Parathyroid adenoma (tissue), 2 donors: ENCODE results near the gene DNAH8.

Source experiments
- H2AFZ ChIP-seq: fragments of 300-600 bp; sonication (generic); one replicate; pipeline ENCODE4 v1.7.0; 2017; ENCODE audit warnings: antibody characterized with exemption, mild to moderate bottlenecking
- H3K27ac ChIP-seq: fragments of 300-600 bp; sonication (generic); one replicate; pipeline ENCODE4 v1.7.0; 2017
- H3K27me3 ChIP-seq: fragments of 300-600 bp; sonication (generic); one replicate; pipeline ENCODE4 v1.7.0; 2017; ENCODE audit warnings: low read length; ENCODE audit not compliant: control insufficient read depth, insufficient read depth
- H3K36me3 ChIP-seq: fragments of 300-600 bp; sonication (generic); one replicate; pipeline ENCODE4 v1.7.0; 2017; ENCODE audit warnings: low read length; ENCODE audit not compliant: control insufficient read depth, insufficient read depth
- H3K4me1 ChIP-seq: fragments of 300-600 bp; sonication (generic); one replicate; pipeline ENCODE4 v1.7.0; 2017; ENCODE audit warnings: control low read depth
- H3K4me2 ChIP-seq: fragments of 300-600 bp; sonication (generic); one replicate; pipeline ENCODE4 v1.7.0; 2017; ENCODE audit warnings: low read length
- H3K4me3 ChIP-seq: fragments of 300-600 bp; sonication (generic); one replicate; pipeline ENCODE4 v1.7.0; 2017; ENCODE audit warnings: low read depth, low read length
- H3K79me2 ChIP-seq: fragments of 300-600 bp; sonication (generic); one replicate; pipeline ENCODE4 v1.7.0; 2017; ENCODE audit warnings: control low read depth
- H3K9ac ChIP-seq: fragments of 300-600 bp; sonication (generic); one replicate; pipeline ENCODE4 v1.7.0; 2017; ENCODE audit warnings: mild to moderate bottlenecking
- H3K9me3 ChIP-seq: fragments of 300-600 bp; sonication (generic); one replicate; pipeline ENCODE4 v1.7.0; 2017; ENCODE audit warnings: low read length; ENCODE audit not compliant: control insufficient read depth
- CTCF ChIP-seq: fragments of 300-600 bp; sonication (generic); IDR thresholded peaks from one replicate; pipeline ENCODE4 v1.7.0; 2017; ENCODE audit warnings: antibody characterized with exemption, mild to moderate bottlenecking
- donor health status: primary hyperparathyroidism.

DNAH8 gene

DNA sequence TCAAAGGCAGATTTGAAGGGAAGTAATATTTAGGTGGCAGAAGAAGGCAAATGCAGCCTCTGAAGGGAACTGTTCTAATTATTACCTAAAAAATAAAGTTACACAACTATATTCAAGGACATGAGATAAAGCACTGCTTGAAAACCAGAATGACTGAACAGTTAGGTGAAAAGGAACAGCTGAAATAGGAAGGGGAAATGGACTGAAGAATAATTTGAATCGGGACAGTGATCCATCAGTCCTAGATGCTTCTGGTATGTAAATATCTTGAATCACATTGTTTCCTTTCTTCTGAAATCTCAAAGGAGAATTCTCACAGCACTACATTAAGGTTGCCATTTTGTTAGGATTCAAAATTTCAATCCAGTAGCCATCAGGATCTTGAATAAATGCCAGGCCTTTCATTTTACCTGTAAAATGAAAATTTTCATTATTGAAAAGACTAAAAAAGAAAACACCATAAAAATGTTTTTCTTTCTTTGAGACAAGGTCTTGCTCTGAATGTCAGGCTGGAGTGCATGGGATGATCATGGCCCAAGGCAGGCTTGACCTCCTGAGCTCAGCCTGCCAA, 38.1 kb upstream of the DNAH8 start:
- TF ChIP-seq CTCF = no peak
- Histone ChIP-seq H3K27ac (no peak overlapping the region), H3K4me3 (no peak overlapping the region), H2AFZ (no peak overlapping the region), H3K4me2 (no peak overlapping the region), H3K36me3 (no peaks in the 10 kb centered on the region), H3K9me3 (no peaks in the 10 kb centered on the region), H3K4me1 (no peaks in the 10 kb centered on the region), H3K79me2 (no peaks in the 10 kb centered on the region), H3K27me3 (no peaks in the 10 kb centered on the region), H3K9ac (no peak overlapping the region)

DNA sequence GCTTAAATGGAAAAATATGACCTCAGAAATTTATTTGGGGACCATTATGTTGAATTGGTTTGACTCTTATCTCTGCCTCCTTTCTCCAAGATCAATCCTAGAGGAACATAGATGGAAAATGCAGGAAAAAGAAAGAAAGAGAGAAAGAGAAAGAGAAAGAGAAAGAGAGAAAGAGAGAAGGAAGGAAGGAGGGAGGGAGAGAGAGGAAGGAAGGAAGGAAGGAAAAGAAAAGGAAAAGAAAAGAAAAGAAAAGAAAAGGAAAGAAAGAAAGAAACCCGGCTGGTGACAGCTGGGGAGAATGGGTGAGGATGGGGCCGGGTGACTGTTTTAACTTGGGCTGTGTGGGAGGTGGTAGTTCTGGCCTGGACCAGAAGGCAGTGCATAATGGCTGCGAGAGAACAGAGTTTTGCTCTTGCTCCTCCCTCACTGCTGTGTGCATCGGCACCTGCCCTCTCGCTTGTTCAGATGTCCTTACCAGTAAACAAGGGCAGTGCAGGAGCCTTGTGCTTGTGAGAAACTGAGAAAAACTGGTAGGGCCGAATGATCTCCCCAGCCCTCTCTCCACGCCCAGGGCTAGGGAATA, 36.8 kb upstream of the DNAH8 start:
- H3K9ac ChIP-seq = no peak overlapping the region
- H3K27me3 ChIP-seq = no peaks in the 10 kb centered on the region
- H3K4me1 ChIP-seq = no peaks in the 10 kb centered on the region
- no peak overlapping the region for H3K4me2 ChIP-seq
- no peak overlapping the region for H3K4me3 ChIP-seq
- TF ChIP-seq CTCF = no peak
- no peaks in the 10 kb centered on the region for H3K9me3 ChIP-seq
- H2AFZ ChIP-seq = no peak overlapping the region
- no peak overlapping the region for H3K27ac ChIP-seq
- no peaks in the 10 kb centered on the region for H3K36me3 ChIP-seq
- H3K79me2 ChIP-seq = no peaks in the 10 kb centered on the region

DNA sequence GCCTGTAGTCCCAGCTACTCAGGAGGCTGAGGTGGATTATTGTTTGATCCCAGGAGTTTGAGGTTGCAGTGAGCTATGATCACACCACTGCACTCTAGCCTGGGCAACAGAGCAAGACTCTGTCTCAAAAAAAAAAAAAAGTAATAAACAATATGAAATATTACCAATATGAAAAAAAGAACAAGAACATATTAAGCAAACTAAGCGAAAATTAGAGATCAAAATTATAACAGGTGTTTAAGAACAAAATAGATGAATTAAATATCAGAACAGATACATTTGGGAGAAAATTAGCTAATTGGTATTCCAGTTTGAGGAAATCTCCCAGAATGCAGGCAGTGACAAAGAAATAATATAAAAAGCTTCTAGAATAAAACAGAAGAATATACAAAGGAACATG, 35.4 kb upstream of the DNAH8 start:
- no peaks in the 10 kb centered on the region for H3K79me2 ChIP-seq
- H2AFZ ChIP-seq = no peak overlapping the region
- no peak overlapping the region for H3K4me3 ChIP-seq
- no peaks in the 10 kb centered on the region for H3K4me1 ChIP-seq
- no peaks in the 10 kb centered on the region for H3K36me3 ChIP-seq
- H3K27ac ChIP-seq = no peak overlapping the region
- TF ChIP-seq CTCF = no peak
- no peaks in the 10 kb centered on the region for H3K27me3 ChIP-seq
- H3K9ac ChIP-seq = no peak overlapping the region
- H3K4me2 ChIP-seq = no peak overlapping the region
- no peaks in the 10 kb centered on the region for H3K9me3 ChIP-seq

GRCh38 chr6:38681850-38682249, 33.3 kb upstream of the DNAH8 start:
- H3K4me3 ChIP-seq = no peak overlapping the region
- no peaks in the 10 kb centered on the region for H3K27me3 ChIP-seq
- no peak overlapping the region for H3K4me2 ChIP-seq
- H3K4me1 ChIP-seq = no peaks in the 10 kb centered on the region
- no peaks in the 10 kb centered on the region for H3K79me2 ChIP-seq
- no peak overlapping the region for H3K9ac ChIP-seq
- H3K27ac ChIP-seq = no peak overlapping the region
- H3K9me3 ChIP-seq = no peaks in the 10 kb centered on the region
- H2AFZ ChIP-seq = no peak overlapping the region
- no peaks in the 10 kb centered on the region for H3K36me3 ChIP-seq
- TF ChIP-seq CTCF = no peak

GRCh38 chr6:38684237-38684636, 30.9 kb upstream of the DNAH8 start:
- Histone ChIP-seq H3K4me1 (no peaks in the 10 kb centered on the region), H3K27ac (no peak overlapping the region), H3K4me2 (no peak overlapping the region), H2AFZ (no peak overlapping the region), H3K9me3 (no peaks in the 10 kb centered on the region), H3K27me3 (no peaks in the 10 kb centered on the region), H3K79me2 (no peaks in the 10 kb centered on the region), H3K4me3 (no peak overlapping the region), H3K9ac (no peak overlapping the region), H3K36me3 (no peaks in the 10 kb centered on the region)
- TF ChIP-seq CTCF = no peak
